Renal cortex interstitium (tissue), 11 donors: ENCODE measurements around the gene ICAM5. TPM values are rescaled to one million over a fixed set of nuclear protein-coding genes. Genes with fewer than 3 reads are reported as not detected.
A peak's percentile ranks its signal among the peaks of the same experiment; 100 is the strongest.
"Not testable (repeated sequence)": the region's sequence is repeated elsewhere in the genome, so short reads cannot be mapped to it uniquely, and the experiment has no call there.

ENCODE experiments used
- DNase-seq, 11 donors: peaks; one replicate each; pipeline ENCODE4 v3.0.0-alpha.2; 2013; ENCODE audit warnings: low read depth in 9 of 11, low spot score in 4 of 11; ENCODE audit errors: extremely low read depth in 1 of 11
- polyA plus RNA-seq, 3 donors: library from polyadenylated mRNA; unstranded; fragments of 120-200 nt; gene quantifications; one replicate each; pipeline ENCODE4 v1.2.1, GENCODE V29; 2013; ENCODE audit not compliant: insufficient read length in 3 of 3

The ICAM5 gene
- polyA plus RNA-seq, 3 donors: 0.12 to 0.42 (median 0.24) TPM

DNA sequence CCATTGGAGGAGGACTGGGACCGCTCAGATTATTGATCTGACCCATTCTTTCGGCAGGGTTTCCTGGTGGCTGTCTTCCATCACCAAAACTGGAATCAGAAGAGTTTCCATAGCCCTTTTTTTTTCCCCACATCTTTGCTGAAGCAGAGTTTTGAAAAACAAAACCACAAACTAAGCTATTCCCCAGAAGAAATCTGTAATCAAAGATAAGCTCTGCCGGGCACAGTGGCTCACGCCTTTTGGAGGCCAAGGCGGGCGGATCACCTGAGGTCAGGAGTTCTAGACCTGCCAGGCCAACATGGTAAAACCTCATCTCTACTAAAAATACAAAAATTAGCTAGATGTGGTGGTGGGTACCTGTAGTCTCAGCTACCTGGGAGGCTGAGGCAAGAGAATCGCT lies 23.0 kb upstream of the ICAM5 start:
- DNase-seq: no peak

DNA sequence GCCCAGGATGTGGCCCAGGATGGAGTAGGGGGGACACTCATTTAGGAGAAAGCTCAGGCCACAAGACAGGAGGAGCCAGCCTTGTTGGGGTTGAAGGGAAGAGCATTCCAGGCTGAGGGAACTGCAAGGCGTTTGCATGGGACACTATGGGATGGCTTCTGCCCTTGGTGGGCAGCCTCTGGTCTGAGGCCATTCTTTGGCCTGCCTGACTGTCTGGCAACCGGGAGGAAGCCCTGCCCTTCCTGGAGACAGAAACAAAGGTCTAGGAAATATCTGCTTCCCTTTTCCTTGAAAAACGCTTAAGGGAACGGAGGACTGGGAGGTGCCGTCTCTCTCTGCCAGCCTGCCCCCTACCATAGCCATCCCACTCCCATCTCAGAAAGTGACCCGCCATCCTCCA lies 21.7 kb upstream of the ICAM5 start:
- DNase-seq: no peak

DNA sequence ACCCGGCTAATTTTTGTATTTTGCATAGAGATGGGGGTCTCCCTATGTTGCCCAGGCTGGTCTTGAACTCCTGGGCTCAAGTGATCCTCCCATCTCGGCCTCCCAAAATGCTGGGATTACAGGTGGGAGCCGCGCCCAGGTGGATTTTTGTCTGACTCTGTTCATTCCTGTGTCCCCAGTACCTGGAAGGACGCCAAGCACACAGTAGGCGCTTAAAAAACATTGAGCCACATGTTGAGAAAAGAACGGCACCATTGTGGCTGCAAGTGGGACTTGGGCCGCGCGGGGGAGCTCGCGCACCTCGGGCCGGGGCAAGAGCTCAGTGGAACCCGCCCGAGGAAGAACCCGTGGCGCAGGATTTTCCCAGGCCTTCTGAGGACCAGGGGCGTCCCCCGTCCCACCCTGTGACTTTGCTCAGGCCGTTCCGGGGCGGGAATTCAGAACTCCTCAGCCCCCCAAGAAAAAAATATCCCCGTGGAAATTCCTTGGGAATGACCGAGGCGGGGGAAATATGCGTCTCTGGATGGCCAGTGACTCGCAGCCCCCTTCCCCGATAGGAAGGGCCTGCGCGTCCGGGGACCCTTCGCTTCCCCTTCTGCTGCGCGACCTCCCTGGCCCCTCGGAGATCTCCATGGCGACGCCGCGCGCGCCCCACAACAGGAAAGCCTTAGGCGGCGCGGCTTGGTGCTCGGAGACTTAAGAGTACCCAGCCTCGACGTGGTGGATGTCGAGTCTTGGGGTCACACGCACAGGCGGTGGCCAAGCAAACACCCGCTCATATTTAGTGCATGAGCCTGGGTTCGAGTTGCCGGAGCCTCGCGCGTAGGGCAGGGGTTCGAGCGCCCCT lies 20.2 kb upstream of the ICAM5 start:
- peak in 3 of 11 donors; percentile 55 to 68 (median 67) for DNase-seq

DNA sequence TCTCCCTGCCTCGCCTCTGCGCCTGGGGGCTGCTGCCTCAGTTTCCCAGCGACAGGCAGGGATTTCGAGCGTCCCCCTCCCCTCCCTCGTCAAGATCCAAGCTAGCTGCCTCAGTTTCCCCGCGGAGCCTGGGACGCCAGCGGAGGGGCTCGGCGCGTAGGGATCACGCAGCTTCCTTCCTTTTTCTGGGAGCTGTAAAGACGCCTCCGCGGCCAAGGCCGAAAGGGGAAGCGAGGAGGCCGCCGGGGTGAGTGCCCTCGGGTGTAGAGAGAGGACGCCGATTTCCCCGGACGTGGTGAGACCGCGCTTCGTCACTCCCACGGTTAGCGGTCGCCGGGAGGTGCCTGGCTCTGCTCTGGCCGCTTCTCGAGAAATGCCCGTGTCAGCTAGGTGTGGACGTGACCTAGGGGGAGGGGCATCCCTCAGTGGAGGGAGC lies 19.6 kb upstream of the ICAM5 start:
- DNase-seq: no peak

DNA sequence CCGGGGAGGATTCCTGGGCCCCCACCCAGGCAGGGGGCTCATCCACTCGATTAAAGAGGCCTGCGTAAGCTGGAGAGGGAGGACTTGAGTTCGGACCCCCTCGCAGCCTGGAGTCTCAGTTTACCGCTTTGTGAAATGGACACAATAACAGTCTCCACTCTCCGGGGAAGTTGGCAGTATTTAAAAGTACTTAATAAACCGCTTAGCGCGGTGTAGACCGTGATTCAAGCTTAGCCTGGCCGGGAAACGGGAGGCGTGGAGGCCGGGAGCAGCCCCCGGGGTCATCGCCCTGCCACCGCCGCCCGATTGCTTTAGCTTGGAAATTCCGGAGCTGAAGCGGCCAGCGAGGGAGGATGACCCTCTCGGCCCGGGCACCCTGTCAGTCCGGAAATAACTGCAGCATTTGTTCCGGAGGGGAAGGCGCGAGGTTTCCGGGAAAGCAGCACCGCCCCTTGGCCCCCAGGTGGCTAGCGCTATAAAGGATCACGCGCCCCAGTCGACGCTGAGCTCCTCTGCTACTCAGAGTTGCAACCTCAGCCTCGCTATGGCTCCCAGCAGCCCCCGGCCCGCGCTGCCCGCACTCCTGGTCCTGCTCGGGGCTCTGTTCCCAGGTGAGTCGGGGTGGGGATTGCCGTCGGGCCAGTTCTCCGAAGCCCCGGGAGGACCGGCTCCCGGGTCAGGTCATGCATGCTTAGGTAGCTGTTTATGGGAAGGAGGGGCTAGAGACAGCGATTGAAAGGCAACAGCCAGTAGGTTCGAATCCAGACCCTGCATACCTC lies 18.9 kb upstream of the ICAM5 start, which contains the start of gene ICAM1:
Gene ICAM1 (plus strand): TSS at position 505 of the 779 bp plus-strand sequence. CDS start 40 bp downstream, at position 545.
- peak in 1 of 11 donors; percentile 37 for DNase-seq

DNA sequence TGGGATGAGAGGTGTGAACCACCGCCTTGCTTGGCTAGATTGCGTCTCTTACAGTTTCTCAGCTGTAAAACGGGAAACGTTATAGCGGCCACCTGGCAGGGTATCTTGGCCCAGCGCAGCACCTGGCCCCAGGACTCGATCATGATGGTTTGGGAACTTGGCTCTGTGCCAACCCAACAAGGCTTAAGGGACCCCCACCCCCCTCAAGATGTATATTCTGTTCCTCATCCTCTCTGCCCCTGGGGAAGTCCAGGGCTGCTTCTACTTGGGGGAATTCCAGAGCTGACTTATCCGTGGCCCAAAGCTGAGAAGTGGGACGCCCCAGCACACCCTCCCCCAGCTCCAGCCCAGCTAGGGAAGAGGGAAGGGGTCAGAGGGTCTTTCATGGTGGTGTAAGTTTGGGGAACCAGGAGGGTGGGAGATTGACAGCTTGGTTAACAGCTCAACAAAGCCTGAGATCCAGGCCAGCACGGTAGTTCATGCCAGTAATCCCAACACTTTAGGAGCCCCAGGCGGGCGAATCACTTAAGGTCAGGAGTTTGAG lies 18.1 kb upstream of the ICAM5 start:
- no peak for DNase-seq

DNA sequence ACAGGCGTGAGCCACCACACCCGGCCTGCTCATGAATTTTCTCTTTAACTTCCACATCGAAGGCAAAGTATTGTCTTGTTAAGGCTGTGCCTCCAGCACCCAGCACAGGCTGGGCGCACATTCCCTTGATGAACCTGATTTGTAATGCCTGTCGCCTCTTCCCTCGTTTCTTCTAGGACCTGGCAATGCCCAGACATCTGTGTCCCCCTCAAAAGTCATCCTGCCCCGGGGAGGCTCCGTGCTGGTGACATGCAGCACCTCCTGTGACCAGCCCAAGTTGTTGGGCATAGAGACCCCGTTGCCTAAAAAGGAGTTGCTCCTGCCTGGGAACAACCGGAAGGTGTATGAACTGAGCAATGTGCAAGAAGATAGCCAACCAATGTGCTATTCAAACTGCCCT lies 15.2 kb upstream of the ICAM5 start:
- no peak for DNase-seq

DNA sequence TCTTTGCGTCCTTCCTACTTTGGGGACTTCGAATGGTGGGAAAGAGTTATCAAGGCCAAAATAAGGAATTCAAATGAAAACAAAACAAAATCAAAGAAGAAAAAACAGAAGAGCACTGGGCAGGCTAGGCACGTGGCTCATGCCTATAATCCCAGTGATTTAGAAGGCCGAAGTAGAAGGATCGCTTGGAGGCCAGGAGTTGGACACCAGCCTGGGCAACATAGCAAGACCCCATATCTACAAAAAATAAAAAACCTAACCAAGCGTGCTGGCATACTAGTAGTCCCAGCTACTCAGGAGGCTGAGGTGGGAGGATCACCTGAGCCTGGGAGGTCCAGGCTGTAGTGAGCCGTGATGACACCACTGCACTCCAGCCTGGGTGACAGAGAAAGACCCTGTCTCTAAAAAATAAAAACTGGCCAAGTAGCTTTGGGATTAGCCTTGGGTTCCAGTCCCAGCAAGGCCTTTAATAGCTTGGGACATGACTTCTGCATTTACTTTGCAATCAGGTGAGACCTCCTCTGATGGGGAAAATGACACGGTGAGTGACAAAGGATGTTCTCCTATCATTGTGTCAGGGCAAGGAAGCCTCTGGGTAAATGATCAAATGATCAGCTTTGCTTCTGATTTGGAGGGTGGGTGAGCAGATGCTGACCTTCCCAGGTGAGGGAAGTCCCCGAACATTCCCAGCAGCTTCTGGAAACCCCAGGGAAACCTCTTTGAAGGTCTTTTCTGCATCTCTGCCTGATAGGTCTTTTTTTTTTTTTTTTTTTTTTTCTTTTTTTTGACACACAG lies 11.8 kb upstream of the ICAM5 start:
- no peak for DNase-seq

DNA sequence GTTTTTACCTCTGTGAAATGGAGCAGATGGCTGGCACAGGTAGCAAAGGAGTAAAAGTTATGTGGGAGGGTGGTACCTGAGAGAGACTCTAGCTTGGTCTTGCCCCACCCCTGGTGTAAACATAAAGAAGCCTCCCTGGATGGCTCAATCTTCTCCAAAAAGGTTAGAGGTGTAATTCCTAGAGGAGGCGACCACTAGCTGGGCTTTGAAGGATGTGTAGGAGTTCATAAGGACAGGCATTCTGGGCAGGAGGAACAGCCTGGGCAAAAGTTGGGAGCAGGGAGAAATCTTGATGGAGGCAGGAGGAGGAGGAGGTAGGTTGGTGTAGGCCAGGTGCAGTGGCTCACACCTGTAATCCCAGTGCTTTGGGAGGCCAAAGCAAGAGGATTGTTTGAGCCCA lies 10.8 kb upstream of the ICAM5 start:
- no peak for DNase-seq

DNA sequence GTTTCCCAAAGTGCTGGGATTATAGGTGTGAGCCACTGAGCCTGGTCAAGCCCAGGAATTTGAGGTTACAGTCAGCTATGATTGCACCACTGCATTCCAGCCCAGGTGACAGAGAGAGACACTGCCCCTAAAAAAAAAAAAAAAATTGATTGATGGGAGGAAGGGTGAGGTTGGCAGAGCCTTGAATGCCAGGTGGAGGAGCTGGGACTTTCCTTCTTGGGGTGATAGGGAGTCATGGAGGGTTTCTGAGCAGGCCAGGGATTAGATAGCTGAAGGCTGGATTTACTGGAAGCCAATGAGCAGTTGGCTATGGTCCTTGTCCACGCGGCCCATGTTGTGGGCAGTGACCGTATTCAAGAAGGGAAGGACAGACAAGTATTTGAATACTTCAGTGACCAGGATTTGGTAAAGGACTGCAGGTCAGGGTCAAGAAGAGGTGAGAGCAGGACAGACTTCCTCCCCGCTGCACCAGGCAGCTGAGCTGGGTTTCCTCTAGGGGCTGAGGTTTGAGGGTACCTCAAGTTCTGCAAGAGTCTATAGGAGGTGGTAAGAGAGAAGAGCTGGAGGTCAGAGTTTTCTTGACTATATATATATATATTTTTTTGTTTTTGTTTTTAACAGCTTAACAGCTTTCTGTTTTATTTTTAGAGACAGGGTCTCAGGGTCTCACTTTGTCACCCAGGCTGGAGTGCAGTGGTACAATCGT lies 9.9 kb upstream of the ICAM5 start:
- DNase-seq: no peak

DNA sequence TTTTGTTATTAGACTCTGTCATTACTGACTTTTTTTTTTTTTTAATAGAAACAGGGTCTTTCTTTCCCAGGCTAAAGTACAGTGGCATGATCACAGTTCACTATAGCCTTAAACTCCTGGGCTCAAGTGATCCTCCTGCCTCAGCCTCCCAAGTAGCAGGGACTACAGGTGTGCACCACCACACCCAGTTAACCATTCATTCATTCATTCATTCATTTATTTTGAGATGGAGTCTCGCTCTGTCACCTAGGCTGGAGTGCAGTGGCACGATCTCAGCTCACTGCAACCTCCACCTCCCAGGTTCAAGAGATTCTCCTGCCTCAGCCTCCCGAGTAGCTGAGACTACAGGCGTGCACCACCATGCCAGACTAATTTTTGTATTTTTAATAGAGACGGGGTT lies 7.7 kb upstream of the ICAM5 start:
- not testable (repeated sequence) for DNase-seq

DNA sequence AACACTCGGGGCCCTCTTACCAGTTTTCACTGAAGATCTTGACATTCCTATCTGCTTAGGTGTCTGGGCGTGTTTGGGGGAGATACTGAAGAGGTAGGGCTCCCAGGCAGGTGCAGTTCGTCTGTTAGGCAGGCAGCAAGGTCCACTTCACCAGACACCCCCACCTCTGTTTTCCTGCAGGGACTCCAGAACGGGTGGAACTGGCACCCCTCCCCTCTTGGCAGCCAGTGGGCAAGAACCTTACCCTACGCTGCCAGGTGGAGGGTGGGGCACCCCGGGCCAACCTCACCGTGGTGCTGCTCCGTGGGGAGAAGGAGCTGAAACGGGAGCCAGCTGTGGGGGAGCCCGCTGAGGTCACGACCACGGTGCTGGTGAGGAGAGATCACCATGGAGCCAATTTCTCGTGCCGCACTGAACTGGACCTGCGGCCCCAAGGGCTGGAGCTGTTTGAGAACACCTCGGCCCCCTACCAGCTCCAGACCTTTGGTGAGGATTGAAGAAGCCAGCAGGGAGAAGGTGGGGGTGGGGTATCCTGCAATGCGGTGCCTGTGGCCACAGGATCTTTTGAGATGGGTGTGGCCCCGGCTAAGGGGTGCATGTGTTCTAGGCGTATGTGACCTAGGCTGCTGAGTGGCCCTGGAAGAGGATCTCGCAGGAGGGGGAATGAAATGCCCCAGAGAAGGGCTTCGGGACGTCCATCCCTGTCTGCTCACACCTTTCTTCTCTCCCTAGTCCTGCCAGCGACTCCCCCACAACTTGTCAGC lies 6.3 kb upstream of the ICAM5 start:
- DNase-seq: no peak

DNA sequence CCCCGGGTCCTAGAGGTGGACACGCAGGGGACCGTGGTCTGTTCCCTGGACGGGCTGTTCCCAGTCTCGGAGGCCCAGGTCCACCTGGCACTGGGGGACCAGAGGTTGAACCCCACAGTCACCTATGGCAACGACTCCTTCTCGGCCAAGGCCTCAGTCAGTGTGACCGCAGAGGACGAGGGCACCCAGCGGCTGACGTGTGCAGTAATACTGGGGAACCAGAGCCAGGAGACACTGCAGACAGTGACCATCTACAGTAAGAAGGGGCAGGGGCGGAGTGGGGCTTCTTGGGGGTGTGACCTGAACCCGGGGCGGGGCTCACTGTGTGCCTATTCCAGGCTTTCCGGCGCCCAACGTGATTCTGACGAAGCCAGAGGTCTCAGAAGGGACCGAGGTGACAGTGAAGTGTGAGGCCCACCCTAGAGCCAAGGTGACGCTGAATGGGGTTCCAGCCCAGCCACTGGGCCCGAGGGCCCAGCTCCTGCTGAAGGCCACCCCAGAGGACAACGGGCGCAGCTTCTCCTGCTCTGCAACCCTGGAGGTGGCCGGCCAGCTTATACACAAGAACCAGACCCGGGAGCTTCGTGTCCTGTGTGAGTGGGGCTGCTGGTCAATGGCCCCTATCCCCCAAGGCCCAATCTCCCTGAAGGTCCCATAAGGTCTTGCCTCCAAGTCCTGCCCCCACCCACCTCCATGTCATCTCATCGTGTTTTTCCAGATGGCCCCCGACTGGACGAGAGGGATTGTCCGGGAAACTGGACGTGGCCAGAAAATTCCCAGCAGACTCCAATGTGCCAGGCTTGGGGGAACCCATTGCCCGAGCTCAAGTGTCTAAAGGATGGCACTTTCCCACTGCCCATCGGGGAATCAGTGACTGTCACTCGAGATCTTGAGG lies 5.4 kb upstream of the ICAM5 start:
- no peak for DNase-seq

DNA sequence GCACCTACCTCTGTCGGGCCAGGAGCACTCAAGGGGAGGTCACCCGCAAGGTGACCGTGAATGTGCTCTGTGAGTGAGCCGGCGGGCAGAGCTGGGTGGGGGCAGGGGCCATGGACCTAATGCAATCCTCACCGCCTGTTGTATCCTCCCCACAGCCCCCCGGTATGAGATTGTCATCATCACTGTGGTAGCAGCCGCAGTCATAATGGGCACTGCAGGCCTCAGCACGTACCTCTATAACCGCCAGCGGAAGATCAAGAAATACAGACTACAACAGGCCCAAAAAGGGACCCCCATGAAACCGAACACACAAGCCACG lies 4.8 kb upstream of the ICAM5 start:
- DNase-seq: no peak

DNA sequence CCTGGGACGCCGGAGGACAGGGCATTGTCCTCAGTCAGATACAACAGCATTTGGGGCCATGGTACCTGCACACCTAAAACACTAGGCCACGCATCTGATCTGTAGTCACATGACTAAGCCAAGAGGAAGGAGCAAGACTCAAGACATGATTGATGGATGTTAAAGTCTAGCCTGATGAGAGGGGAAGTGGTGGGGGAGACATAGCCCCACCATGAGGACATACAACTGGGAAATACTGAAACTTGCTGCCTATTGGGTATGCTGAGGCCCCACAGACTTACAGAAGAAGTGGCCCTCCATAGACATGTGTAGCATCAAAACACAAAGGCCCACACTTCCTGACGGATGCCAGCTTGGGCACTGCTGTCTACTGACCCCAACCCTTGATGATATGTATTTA lies 4.4 kb upstream of the ICAM5 start:
- no peak for DNase-seq

DNA sequence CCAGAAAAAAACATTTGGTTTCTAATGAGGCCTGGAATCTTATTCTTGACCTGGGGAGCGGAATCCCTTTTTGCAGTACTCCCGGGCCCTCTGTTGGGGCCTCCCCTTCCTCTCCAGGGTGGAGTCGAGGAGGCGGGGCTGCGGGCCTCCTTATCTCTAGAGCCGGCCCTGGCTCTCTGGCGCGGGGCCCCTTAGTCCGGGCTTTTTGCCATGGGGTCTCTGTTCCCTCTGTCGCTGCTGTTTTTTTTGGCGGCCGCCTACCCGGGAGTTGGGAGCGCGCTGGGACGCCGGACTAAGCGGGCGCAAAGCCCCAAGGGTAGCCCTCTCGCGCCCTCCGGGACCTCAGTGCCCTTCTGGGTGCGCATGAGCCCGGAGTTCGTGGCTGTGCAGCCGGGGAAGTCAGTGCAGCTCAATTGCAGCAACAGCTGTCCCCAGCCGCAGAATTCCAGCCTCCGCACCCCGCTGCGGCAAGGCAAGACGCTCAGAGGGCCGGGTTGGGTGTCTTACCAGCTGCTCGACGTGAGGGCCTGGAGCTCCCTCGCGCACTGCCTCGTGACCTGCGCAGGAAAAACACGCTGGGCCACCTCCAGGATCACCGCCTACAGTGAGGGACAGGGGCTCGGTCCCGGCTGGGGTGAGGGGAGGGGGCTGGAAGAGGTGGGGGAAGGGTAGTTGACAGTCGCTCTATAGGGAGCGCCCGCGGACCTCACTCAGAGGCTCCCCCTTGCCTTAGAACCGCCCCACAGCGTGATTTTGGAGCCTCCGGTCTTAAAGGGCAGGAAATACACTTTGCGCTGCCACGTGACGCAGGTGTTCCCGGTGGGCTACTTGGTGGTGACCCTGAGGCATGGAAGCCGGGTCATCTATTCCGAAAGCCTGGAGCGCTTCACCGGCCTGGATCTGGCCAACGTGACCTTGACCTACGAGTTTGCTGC lies 2.7 kb upstream of the ICAM5 start, which contains the start of gene ICAM4:
Gene ICAM4 (plus strand): TSS at position 153 of the 935 bp plus-strand sequence. CDS start 58 bp downstream, at position 211.
- peak in 7 of 11 donors; percentile 65 to 89 (median 79) for DNase-seq
